Measurements from ENCODE around the gene COX5B.
"Not testable (repeated sequence)": the region's sequence is repeated elsewhere in the genome, so short reads cannot be mapped to it uniquely, and the experiment has no call there.

DNA sequence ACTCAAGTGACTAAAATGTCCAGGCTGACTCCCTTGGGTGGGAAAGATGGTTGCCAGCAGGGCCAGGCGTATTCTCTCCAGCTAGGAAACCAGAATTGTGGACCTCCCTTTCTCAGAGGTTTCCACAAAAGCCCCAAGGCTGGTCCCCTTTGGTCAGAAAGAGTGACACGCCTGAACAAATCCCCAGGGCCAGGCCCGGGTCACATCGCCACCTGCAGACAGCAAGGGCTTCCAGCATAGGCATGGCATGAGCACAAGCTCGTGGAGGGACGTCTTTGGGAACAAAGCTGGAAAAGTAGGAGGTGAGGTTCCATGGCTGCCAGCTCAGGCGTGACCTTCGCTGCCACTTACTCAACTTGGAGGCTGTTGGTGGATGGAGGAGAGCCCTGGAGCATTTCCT is 40.8 kb upstream of the COX5B start:
- not testable (repeated sequence) for TF ChIP-seq CTCF, EZH2 (IDR thresholded peaks at IDR 0.05)

Data from neural progenitor cell (in vitro differentiated cells).